ENCODE measurements around the gene VPS33B. TPM values are rescaled to one million over a fixed set of nuclear protein-coding genes. Genes with fewer than 3 reads are reported as not detected.

The VPS33B gene
- total and polyA plus RNA-seq, 3 donors from 2014 or later, result 12.6 to 20.6 (median 16.9) TPM

DNA sequence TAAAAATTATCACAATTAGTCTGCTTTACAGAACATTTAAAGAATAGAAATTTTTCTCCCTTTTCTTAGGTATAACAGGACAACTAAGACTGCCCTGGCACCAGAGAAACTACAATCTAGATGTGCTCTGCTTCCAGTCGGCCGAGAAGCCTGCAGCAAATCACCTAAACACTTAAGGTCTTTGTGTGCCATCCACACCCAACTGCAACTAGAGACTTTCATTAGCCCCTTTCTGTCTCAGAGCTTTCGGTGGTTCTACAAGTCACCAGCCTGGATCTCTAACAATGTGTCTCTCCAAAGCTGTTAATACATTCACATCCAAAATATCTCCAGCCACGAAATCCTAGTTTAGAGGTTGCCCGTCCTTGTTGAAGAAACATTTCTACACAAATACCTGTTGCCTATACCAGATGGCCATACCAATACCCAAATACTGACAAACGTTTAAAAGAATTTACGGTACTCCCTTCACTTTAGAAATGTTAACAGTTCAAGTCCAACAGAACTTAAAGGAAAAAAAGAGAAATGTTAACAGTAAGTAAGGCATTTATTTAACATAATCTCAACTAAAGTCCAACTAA is 34.7 kb downstream of the VPS33B start:
- Histone ChIP-seq H3K27ac (no peak overlapping the region), H3K27me3 (no peaks in the 10 kb centered on the region), H3K4me1 (no peaks in the 10 kb centered on the region), H3K4me3 (no peak overlapping the region), H3K36me3 (ENCODE audit: low read depth, missing control alignments) (no peaks in the 10 kb centered on the region), H3K9me3 (no peaks in the 10 kb centered on the region)
- DNase-seq, result no peak
- no peak for TF ChIP-seq POLR2A (IDR thresholded peaks at IDR 0.05)
- TF ChIP-seq, protein P1, sequence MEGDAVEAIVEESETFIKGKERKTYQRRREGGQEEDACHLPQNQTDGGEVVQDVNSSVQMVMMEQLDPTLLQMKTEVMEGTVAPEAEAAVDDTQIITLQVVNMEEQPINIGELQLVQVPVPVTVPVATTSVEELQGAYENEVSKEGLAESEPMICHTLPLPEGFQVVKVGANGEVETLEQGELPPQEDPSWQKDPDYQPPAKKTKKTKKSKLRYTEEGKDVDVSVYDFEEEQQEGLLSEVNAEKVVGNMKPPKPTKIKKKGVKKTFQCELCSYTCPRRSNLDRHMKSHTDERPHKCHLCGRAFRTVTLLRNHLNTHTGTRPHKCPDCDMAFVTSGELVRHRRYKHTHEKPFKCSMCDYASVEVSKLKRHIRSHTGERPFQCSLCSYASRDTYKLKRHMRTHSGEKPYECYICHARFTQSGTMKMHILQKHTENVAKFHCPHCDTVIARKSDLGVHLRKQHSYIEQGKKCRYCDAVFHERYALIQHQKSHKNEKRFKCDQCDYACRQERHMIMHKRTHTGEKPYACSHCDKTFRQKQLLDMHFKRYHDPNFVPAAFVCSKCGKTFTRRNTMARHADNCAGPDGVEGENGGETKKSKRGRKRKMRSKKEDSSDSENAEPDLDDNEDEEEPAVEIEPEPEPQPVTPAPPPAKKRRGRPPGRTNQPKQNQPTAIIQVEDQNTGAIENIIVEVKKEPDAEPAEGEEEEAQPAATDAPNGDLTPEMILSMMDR (IDR thresholded peaks at IDR 0.05), result no peak
- intact Hi-C loops (cut with DNase I; ENCODE audit: low total_unique reads), result no loop called here
- WGBS, 2 donors, result 75 to 85% methylated on average over 7 of the region's 7 CpGs

DNA sequence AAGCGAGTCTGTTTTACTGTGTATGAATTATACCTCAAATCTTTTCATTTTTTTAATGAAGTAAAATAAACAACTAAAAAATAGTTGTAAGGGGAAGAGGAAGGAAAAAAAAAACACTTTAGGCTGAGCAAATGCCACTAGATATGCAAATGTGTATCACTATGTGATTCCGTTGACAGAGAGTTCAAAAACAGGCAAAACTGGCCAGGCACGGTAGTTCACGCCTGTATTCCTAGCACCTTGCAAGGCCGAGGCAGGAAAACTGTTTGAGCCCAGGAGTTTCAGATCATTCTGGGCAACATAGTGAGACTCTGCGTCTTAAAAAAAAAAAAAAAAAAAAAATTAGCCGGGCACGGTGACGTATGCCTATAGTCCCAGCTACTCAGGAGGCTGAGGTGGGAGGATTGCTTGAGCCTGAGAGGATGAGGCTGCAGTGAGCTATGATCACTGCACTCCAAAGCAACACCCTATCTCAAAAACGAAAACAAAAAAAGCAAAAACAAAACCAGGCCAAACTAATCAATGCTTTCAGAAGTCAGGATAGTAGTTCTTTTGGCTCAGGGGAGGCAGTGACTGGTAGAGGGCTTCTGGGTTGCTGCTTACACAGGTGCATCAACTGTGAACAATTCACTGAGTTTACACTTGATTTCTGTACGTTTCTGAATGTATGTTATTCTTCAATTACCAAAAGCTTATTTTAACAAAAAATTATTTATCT is 35.4 kb downstream of the VPS33B start:
- intact Hi-C loops (cut with DNase I; ENCODE audit: low total_unique reads), result no loop called here
- no peak for DNase-seq
- WGBS, 2 donors, result 82 to 91% methylated on average over 11 of the region's 11 CpGs
- Histone ChIP-seq H3K9me3 (no peaks in the 10 kb centered on the region), H3K36me3 (ENCODE audit: low read depth, missing control alignments) (no peaks in the 10 kb centered on the region), H3K27ac (no peak overlapping the region), H3K27me3 (no peaks in the 10 kb centered on the region), H3K4me1 (no peaks in the 10 kb centered on the region), H3K4me3 (no peak overlapping the region)
- TF ChIP-seq POLR2A (IDR thresholded peaks at IDR 0.05), result no peak
- TF ChIP-seq, protein P1 (IDR thresholded peaks at IDR 0.05), result no peak

DNA sequence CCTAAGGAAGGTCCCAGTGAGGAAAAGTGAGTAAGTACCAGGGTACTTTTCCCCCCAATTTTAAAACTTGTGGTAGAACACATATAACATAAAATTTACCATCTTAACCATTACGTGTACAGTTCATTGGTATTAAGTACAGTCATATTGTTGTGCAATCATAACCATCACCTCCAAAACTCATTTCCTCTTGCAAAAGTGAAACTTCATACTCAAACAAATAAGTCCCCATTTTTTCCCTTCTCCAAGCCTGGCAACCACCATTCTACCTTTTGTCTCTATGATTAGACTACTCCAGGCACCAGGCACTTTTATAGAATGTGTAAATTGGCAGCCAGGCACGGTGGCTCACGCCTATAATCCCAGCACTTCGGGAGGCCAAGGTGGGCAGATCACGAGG is 40.3 kb downstream of the VPS33B start:
- Histone ChIP-seq H3K4me1 (no peaks in the 10 kb centered on the region), H3K4me3 (no peak overlapping the region), H3K27ac (no peak overlapping the region), H3K36me3 (ENCODE audit: low read depth, missing control alignments) (no peaks in the 10 kb centered on the region), H3K27me3 (no peaks in the 10 kb centered on the region), H3K9me3 (no peaks in the 10 kb centered on the region)
- intact Hi-C loops (cut with DNase I; ENCODE audit: low total_unique reads), result no loop called here
- TF ChIP-seq POLR2A (IDR thresholded peaks at IDR 0.05), result no peak
- TF ChIP-seq, protein P1 (IDR thresholded peaks at IDR 0.05), result no peak
- WGBS, 2 donors, result 93 to 96% methylated on average over 5 of the region's 5 CpGs
- no peak for DNase-seq

DNA sequence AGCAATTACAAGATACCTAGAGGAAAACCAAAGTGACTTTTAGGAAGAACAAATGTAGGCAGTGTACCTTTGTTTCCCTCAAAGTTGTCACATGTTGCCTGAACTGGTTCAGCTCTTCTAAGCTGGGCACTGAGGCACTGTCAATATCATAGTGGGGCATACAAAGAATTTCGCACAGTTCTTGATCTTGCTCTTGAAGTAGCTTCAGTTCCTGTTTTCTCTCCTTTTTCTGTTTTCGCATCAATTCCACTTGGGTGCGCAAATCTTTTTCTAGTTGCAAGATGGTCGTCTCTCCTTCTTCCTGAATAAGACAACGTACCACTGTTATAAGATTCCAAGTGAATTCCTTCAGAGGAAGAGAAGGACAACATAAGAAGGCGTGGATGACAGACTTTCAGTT is 40.7 kb downstream of the VPS33B start:
- no peaks in the 10 kb centered on the region for H3K27me3 ChIP-seq
- intact Hi-C loops (cut with DNase I; ENCODE audit: low total_unique reads), result no loop called here
- DNase-seq, result no peak
- H3K9me3 ChIP-seq, result no peaks in the 10 kb centered on the region
- 86 to 94% methylated on average over 6 of the region's 6 CpGs for WGBS, 2 donors
- no peak overlapping the region for H3K27ac ChIP-seq
- TF ChIP-seq, protein P1 (IDR thresholded peaks at IDR 0.05), result no peak
- no peak for TF ChIP-seq POLR2A (IDR thresholded peaks at IDR 0.05)
- no peaks in the 10 kb centered on the region for H3K4me1 ChIP-seq
- no peak overlapping the region for H3K4me3 ChIP-seq
- no peaks in the 10 kb centered on the region for H3K36me3 ChIP-seq (ENCODE audit: low read depth, missing control alignments)

DNA sequence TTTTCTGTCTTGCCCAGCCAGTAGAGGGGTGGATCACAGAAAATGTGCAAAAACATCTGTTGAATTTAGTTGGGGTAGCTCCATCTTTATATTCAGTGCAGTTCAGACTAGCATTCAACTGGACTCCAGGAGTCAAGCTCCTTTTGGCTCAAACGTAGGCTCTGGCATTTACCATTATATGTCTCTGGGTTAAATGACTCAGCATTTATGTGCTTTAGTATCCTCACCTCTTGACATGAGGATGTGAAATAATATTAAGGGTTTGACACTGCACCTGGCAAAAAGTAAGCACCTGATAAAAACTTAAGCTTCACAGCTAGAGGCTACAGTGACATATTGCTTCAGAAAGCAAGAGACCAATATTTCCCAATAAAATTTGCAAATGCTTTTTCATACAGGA is 42.8 kb downstream of the VPS33B start:
- no peak overlapping the region for H3K27ac ChIP-seq
- TF ChIP-seq POLR2A (IDR thresholded peaks at IDR 0.05), result no peak
- TF ChIP-seq, protein P1 (IDR thresholded peaks at IDR 0.05), result no peak
- H3K36me3 ChIP-seq (ENCODE audit: low read depth, missing control alignments), result no peaks in the 10 kb centered on the region
- no peaks in the 10 kb centered on the region for H3K4me1 ChIP-seq
- H3K4me3 ChIP-seq, result no peak overlapping the region
- DNase-seq, result no peak
- WGBS, 2 donors, result 38 to 72% methylated on average over 1 of the region's 1 CpG
- no peaks in the 10 kb centered on the region for H3K9me3 ChIP-seq
- H3K27me3 ChIP-seq, result no peaks in the 10 kb centered on the region
- intact Hi-C loops (cut with DNase I; ENCODE audit: low total_unique reads), result no loop called here

All from testis (tissue), 3 donors.